Parathyroid adenoma (tissue), 2 donors: Measurements from ENCODE around the gene CNKSR3.
"Not testable (repeated sequence)": the region's sequence is repeated elsewhere in the genome, so short reads cannot be mapped to it uniquely, and the experiment has no call there.

Experiments
- H2AFZ ChIP-seq: fragments of 300-600 bp; sonication (generic); one replicate; pipeline ENCODE4 v1.7.0; 2017; ENCODE audit warnings: antibody characterized with exemption, mild to moderate bottlenecking
- H3K27ac ChIP-seq: fragments of 300-600 bp; sonication (generic); one replicate; pipeline ENCODE4 v1.7.0; 2017
- H3K27me3 ChIP-seq: fragments of 300-600 bp; sonication (generic); one replicate; pipeline ENCODE4 v1.7.0; 2017; ENCODE audit warnings: low read length; ENCODE audit not compliant: control insufficient read depth, insufficient read depth
- H3K36me3 ChIP-seq: fragments of 300-600 bp; sonication (generic); one replicate; pipeline ENCODE4 v1.7.0; 2017; ENCODE audit warnings: low read length; ENCODE audit not compliant: control insufficient read depth, insufficient read depth
- H3K4me1 ChIP-seq: fragments of 300-600 bp; sonication (generic); one replicate; pipeline ENCODE4 v1.7.0; 2017; ENCODE audit warnings: control low read depth
- H3K4me2 ChIP-seq: fragments of 300-600 bp; sonication (generic); one replicate; pipeline ENCODE4 v1.7.0; 2017; ENCODE audit warnings: low read length
- H3K4me3 ChIP-seq: fragments of 300-600 bp; sonication (generic); one replicate; pipeline ENCODE4 v1.7.0; 2017; ENCODE audit warnings: low read depth, low read length
- H3K79me2 ChIP-seq: fragments of 300-600 bp; sonication (generic); one replicate; pipeline ENCODE4 v1.7.0; 2017; ENCODE audit warnings: control low read depth
- H3K9ac ChIP-seq: fragments of 300-600 bp; sonication (generic); one replicate; pipeline ENCODE4 v1.7.0; 2017; ENCODE audit warnings: mild to moderate bottlenecking
- H3K9me3 ChIP-seq: fragments of 300-600 bp; sonication (generic); one replicate; pipeline ENCODE4 v1.7.0; 2017; ENCODE audit warnings: low read length; ENCODE audit not compliant: control insufficient read depth
- TF ChIP-seq, protein P1 (sequence below): fragments of 300-600 bp; sonication (generic); IDR thresholded peaks from one replicate; pipeline ENCODE4 v1.7.0; 2017; ENCODE audit warnings: antibody characterized with exemption, mild to moderate bottlenecking
- donor health status: primary hyperparathyroidism.

CNKSR3 gene

GRCh38 chr6:154542747-154543146, 32.3 kb upstream of the CNKSR3 start:
- Histone ChIP-seq H3K4me1 (no peaks in the 10 kb centered on the region), H3K4me3 (no peak overlapping the region), H3K79me2 (no peaks in the 10 kb centered on the region), H3K4me2 (no peak overlapping the region), H3K9me3 (no peaks in the 10 kb centered on the region), H3K27me3 (no peaks in the 10 kb centered on the region), H3K27ac (no peak overlapping the region), H2AFZ (no peak overlapping the region), H3K36me3 (no peaks in the 10 kb centered on the region), H3K9ac (no peak overlapping the region)
- TF ChIP-seq, protein P1, sequence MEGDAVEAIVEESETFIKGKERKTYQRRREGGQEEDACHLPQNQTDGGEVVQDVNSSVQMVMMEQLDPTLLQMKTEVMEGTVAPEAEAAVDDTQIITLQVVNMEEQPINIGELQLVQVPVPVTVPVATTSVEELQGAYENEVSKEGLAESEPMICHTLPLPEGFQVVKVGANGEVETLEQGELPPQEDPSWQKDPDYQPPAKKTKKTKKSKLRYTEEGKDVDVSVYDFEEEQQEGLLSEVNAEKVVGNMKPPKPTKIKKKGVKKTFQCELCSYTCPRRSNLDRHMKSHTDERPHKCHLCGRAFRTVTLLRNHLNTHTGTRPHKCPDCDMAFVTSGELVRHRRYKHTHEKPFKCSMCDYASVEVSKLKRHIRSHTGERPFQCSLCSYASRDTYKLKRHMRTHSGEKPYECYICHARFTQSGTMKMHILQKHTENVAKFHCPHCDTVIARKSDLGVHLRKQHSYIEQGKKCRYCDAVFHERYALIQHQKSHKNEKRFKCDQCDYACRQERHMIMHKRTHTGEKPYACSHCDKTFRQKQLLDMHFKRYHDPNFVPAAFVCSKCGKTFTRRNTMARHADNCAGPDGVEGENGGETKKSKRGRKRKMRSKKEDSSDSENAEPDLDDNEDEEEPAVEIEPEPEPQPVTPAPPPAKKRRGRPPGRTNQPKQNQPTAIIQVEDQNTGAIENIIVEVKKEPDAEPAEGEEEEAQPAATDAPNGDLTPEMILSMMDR: no peak

- H3K4me2 ChIP-seq, H3K27ac ChIP-seq, H3K27me3 ChIP-seq, H3K9me3 ChIP-seq, H3K4me1 ChIP-seq, H3K36me3 ChIP-seq, H3K9ac ChIP-seq, H3K4me3 ChIP-seq, H3K79me2 ChIP-seq, H2AFZ ChIP-seq: not testable (repeated sequence)
These were observed 31.4 kb upstream of the CNKSR3 start for GRCh38 chr6:154541837-154542236.

- H3K4me1 ChIP-seq: no peaks in the 10 kb centered on the region
- H3K4me3 ChIP-seq: no peak overlapping the region
- no peak overlapping the region for H3K9ac ChIP-seq
- H3K79me2 ChIP-seq: no peaks in the 10 kb centered on the region
- no peaks in the 10 kb centered on the region for H3K36me3 ChIP-seq
- TF ChIP-seq, protein P1: no peak
- H3K27ac ChIP-seq: no peak overlapping the region
- H3K9me3 ChIP-seq: no peaks in the 10 kb centered on the region
- H3K4me2 ChIP-seq: no peak overlapping the region
- H2AFZ ChIP-seq: no peak overlapping the region
- H3K27me3 ChIP-seq: no peaks in the 10 kb centered on the region
These were observed 29.2 kb upstream of the CNKSR3 start for GRCh38 chr6:154539593-154540269.

GRCh38 chr6:154538640-154539191, 28.2 kb upstream of the CNKSR3 start:
- H3K4me3 ChIP-seq: no peak overlapping the region
- H3K4me1 ChIP-seq: no peaks in the 10 kb centered on the region
- H2AFZ ChIP-seq: no peak overlapping the region
- H3K79me2 ChIP-seq: no peaks in the 10 kb centered on the region
- H3K9me3 ChIP-seq: no peaks in the 10 kb centered on the region
- H3K36me3 ChIP-seq: no peaks in the 10 kb centered on the region
- H3K9ac ChIP-seq: no peak overlapping the region
- no peak overlapping the region for H3K27ac ChIP-seq
- TF ChIP-seq, protein P1: no peak
- H3K4me2 ChIP-seq: no peak overlapping the region
- no peaks in the 10 kb centered on the region for H3K27me3 ChIP-seq

GRCh38 chr6:154537511-154538325, 27.2 kb upstream of the CNKSR3 start:
- H3K4me2 ChIP-seq: no peak overlapping the region
- no peak overlapping the region for H3K9ac ChIP-seq
- TF ChIP-seq, protein P1: no peak
- H3K79me2 ChIP-seq: no peaks in the 10 kb centered on the region
- no peaks in the 10 kb centered on the region for H3K36me3 ChIP-seq
- no peak overlapping the region for H3K4me3 ChIP-seq
- no peak overlapping the region for H2AFZ ChIP-seq
- H3K9me3 ChIP-seq: no peaks in the 10 kb centered on the region
- H3K4me1 ChIP-seq: no peaks in the 10 kb centered on the region
- no peaks in the 10 kb centered on the region for H3K27me3 ChIP-seq
- no peak overlapping the region for H3K27ac ChIP-seq
